Measurements from ENCODE around the gene COG5.

COG5 gene

DNA sequence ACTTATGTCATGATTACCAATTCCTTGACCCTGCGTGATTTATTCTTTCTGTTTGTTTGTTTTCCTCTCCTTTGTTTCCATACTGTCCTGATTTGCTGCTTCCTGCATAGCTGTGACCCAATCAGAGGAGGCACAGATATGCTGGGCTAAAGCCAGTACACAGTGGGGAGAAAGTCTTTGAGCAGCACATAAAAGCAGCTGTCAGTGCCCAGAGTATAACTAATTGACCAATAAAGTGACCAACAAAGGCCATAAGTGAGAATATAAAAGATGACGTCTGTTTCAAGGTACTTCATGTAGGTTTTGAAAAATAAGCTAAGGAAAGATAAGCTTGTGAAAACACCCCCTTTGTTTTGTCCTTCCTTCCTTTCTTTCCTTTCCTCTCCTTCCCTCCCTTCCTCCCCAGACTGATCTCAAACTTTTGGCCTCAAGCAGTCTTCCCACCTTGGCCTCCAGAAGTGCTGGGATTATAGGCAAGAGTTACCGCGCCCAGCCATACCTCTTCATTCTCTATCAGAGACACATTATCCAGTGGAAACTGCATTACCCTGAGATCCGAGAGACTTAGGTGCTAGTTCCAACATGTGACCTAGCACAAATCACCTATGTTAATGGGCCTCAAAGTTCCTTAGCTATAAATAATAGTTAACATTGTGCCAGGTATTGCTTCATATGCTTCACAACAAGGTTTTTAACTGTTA, 33.3 kb upstream of the COG5 start:
- no peak for DNase-seq (ENCODE audit: extremely low read depth, insufficient read length)
- Histone ChIP-seq H3K4me3 (replicated peaks; ENCODE audit: low read depth, low read length) (no peak overlapping the region), H3K27me3 (replicated peaks; ENCODE audit: control insufficient read depth, insufficient read depth, low read length) (no peaks in the 10 kb centered on the region), H3K36me3 (ENCODE audit: control insufficient read depth, insufficient read depth, low read length) (no peaks in the 10 kb centered on the region; the same call in none of the 2 replicates)
- TF ChIP-seq, protein P1, sequence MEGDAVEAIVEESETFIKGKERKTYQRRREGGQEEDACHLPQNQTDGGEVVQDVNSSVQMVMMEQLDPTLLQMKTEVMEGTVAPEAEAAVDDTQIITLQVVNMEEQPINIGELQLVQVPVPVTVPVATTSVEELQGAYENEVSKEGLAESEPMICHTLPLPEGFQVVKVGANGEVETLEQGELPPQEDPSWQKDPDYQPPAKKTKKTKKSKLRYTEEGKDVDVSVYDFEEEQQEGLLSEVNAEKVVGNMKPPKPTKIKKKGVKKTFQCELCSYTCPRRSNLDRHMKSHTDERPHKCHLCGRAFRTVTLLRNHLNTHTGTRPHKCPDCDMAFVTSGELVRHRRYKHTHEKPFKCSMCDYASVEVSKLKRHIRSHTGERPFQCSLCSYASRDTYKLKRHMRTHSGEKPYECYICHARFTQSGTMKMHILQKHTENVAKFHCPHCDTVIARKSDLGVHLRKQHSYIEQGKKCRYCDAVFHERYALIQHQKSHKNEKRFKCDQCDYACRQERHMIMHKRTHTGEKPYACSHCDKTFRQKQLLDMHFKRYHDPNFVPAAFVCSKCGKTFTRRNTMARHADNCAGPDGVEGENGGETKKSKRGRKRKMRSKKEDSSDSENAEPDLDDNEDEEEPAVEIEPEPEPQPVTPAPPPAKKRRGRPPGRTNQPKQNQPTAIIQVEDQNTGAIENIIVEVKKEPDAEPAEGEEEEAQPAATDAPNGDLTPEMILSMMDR (IDR thresholded peaks at IDR 0.05; ENCODE audit: insufficient read depth, low read length, poor library complexity, severe bottlenecking), result no peak

DNA sequence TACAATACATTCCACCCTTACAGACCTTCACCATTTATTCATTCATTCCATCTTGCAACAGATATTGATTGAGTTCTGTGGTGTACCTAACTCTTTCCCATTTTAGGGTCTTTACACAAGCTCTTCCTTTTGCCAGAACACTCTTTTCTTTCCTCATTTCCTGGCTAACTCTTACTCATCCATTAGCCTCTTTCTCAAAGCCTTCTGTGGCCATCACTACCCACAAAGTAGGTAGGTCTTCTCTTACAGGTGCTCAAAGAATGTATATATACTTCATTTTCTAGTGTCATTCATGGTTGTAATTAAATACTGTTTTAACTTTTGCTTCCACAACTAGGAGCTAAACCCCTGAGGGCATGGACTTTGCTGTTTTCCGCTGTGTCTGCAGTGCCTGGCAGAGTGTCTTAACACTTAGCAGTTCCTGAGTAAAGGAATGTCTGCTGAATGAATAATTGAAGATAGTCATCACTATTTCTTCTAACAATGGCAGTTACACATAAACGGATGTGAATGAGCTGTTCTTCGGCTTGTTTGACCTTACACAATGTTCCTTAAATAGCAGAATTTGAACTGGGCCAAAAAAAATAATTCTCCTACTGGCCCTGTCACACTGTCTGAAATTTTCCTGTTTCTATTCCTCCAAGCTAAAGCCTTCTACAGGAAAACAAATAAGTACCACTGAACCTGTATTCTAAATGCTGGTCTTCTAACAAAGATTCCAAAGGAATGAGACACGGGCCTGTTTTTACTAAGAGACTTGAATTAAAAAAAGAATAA, 31.4 kb upstream of the COG5 start:
- Histone ChIP-seq H3K4me3 (replicated peaks; ENCODE audit: low read depth, low read length) (no peak overlapping the region), H3K36me3 (ENCODE audit: control insufficient read depth, insufficient read depth, low read length) (no peaks in the 10 kb centered on the region; the same call in 1 of the 2 replicates), H3K27me3 (replicated peaks; ENCODE audit: control insufficient read depth, insufficient read depth, low read length) (no peaks in the 10 kb centered on the region)
- DNase-seq (ENCODE audit: extremely low read depth, insufficient read length), result no peak
- TF ChIP-seq, protein P1 (IDR thresholded peaks at IDR 0.05; ENCODE audit: insufficient read depth, low read length, poor library complexity, severe bottlenecking), result no peak

DNA sequence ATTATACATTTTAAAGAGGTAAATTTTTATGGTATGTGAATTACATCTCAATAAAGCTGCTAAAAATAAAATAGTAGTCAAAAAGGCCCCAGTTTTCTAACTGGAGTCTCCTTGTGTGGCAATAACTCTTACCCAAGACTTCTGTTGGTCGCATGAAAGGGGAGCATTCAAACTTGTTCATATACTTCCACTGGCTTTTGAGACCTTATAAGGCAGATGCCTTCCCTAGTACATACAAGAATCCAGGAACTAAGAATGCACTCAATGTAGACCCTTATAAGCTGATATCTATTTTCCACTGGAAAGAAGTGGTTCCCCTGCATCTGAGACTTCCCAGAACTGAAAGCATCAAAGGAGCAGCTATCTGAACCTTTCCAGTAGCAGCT, 29.3 kb upstream of the COG5 start:
- no peak for DNase-seq (ENCODE audit: extremely low read depth, insufficient read length)
- H3K4me3 ChIP-seq (replicated peaks; ENCODE audit: low read depth, low read length), result no peak overlapping the region
- H3K27me3 ChIP-seq (replicated peaks; ENCODE audit: control insufficient read depth, insufficient read depth, low read length), result no peaks in the 10 kb centered on the region
- TF ChIP-seq, protein P1 (IDR thresholded peaks at IDR 0.05; ENCODE audit: insufficient read depth, low read length, poor library complexity, severe bottlenecking), result no peak
- H3K36me3 ChIP-seq (ENCODE audit: control insufficient read depth, insufficient read depth, low read length), result no peaks in the 10 kb centered on the region; the same call in 1 of the 2 replicates

DNA sequence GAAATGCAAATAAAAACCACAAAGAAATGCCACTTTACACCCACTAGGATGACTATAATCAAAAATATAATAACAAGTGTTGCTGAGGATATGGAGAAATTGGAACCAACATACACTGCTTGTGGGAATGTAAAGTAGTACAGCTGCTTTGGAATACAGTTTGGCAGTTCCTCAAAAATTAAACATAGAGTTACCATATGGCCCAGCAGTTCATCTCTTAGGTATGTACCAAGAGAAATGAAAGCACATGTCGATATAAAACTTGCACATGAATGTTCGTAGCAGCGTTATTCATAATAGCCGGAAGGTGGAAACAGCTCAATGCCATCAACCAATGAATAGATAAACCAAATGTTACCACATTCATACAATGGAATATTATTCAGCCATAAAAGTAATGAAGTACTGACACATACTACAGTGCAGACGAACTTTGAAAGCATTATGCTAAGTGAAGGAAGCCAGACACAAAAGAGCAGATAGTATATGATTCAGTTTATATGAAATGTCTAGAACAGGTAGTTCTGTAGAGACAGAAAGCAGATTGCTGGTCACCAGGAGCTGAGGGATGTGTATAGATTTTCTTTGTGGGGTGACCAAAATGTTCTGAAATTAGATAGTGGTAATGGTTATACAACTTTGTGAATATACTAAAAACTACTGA, 28.8 kb upstream of the COG5 start:
- Histone ChIP-seq H3K36me3 (ENCODE audit: control insufficient read depth, insufficient read depth, low read length) (no peaks in the 10 kb centered on the region; the same call in 1 of the 2 replicates), H3K27me3 (replicated peaks; ENCODE audit: control insufficient read depth, insufficient read depth, low read length) (no peaks in the 10 kb centered on the region), H3K4me3 (replicated peaks; ENCODE audit: low read depth, low read length) (no peak overlapping the region)
- TF ChIP-seq, protein P1 (IDR thresholded peaks at IDR 0.05; ENCODE audit: insufficient read depth, low read length, poor library complexity, severe bottlenecking), result no peak
- DNase-seq (ENCODE audit: extremely low read depth, insufficient read length), result no peak

DNA sequence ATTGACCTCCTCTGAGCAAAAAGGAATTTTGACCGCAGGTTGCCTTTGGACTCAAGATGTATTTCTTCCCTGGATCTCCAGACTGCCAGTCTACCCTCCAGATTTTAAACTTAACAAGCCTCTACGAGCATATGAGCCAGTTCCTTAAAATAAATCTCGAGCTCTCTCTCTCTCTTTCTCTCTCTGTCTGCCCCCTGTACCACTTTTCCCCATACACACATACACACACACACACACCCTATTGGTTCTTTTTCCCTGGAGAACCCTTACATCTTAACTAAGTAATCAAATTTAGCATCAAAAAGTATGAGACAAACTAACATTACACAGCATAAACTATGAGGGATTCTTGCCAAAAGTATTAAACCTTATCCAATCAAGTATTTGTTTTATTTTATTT, 27.7 kb upstream of the COG5 start:
- TF ChIP-seq, protein P1 (IDR thresholded peaks at IDR 0.05; ENCODE audit: insufficient read depth, low read length, poor library complexity, severe bottlenecking), result no peak
- Histone ChIP-seq H3K27me3 (replicated peaks; ENCODE audit: control insufficient read depth, insufficient read depth, low read length) (no peaks in the 10 kb centered on the region), H3K36me3 (ENCODE audit: control insufficient read depth, insufficient read depth, low read length) (no peaks in the 10 kb centered on the region; the same call in none of the 2 replicates), H3K4me3 (replicated peaks; ENCODE audit: low read depth, low read length) (no peak overlapping the region)
- DNase-seq (ENCODE audit: extremely low read depth, insufficient read length), result no peak
